C4-2B (cell line): ENCODE measurements around the gene CNTNAP5.

Experiments used
- H3K27ac ChIP-seq: fragments of 450-650 bp; 2 replicates; pipeline ENCODE4 v1.5.1; 2017
- CTCF ChIP-seq: fragments of 450-650 bp; conservative IDR thresholded peaks from 2 replicates; pipeline ENCODE4 v1.5.1; 2017; ENCODE audit warnings: mild to moderate bottlenecking
- ZFX ChIP-seq: fragments of 450-650 bp; IDR thresholded peaks from 2 replicates; pipeline ENCODE4 v1.6.1; 2017

CNTNAP5 gene

GRCh38 chr2:124623560-124623959 is 598.5 kb downstream of the CNTNAP5 start:
- TF ChIP-seq ZFX, result no peak
- no peak for TF ChIP-seq CTCF

GRCh38 chr2:124625561-124625960 is 600.5 kb downstream of the CNTNAP5 start:
- H3K27ac ChIP-seq, result no peak overlapping the region
- no peak for TF ChIP-seq ZFX
- no peak for TF ChIP-seq CTCF

More at GRCh38 chr2:124623560-124623959, 598.5 kb downstream of the CNTNAP5 start:
- H3K27ac ChIP-seq, result no peak overlapping the region

- TF ChIP-seq ZFX, result no peak
- TF ChIP-seq CTCF, result no peak
- H3K27ac ChIP-seq, result no peak overlapping the region
Measured at GRCh38 chr2:124626993-124627392, 601.9 kb downstream of the CNTNAP5 start.

GRCh38 chr2:124633812-124634211 is 608.7 kb downstream of the CNTNAP5 start:
- no peak for TF ChIP-seq CTCF
- no peak for TF ChIP-seq ZFX
- H3K27ac ChIP-seq, result no peak overlapping the region

- TF ChIP-seq CTCF, result no peak
- no peak for TF ChIP-seq ZFX
- H3K27ac ChIP-seq, result no peak overlapping the region
Measured at GRCh38 chr2:124639524-124639923, 614.4 kb downstream of the CNTNAP5 start.

- H3K27ac ChIP-seq, result no peak overlapping the region
- TF ChIP-seq ZFX (no peak), CTCF (no peak)
Measured at GRCh38 chr2:124640221-124640750, 615.2 kb downstream of the CNTNAP5 start.

GRCh38 chr2:124646166-124646815 is 621.2 kb downstream of the CNTNAP5 start:
- no peak for TF ChIP-seq CTCF
- TF ChIP-seq ZFX, result no peak
- H3K27ac ChIP-seq, result no peak overlapping the region
